NB4 (cell line): Measurements from ENCODE around the gene DNAJB12.
A peak's percentile ranks its signal among the peaks of the same experiment; 100 is the strongest.

Experiments
- DNase-seq: peaks from one replicate; pipeline ENCODE4 v3.0.0; 2010; ENCODE audit warnings: low read depth
- H3K4me3 ChIP-seq: one replicate; pipeline ENCODE4 v1.5.1; 2011; ENCODE audit warnings: mild to moderate bottlenecking, low read depth, low read length, moderate library complexity
- MYC ChIP-seq: IDR thresholded peaks from 2 replicates; pipeline ENCODE4 v1.6.1; 2011; ENCODE audit warnings: low read depth, low read length
- POLR2A ChIP-seq: IDR thresholded peaks from 2 replicates; pipeline ENCODE4 v1.6.1; 2011; ENCODE audit warnings: mild to moderate bottlenecking; ENCODE audit not compliant: insufficient read length; ENCODE audit errors: extremely low read depth
- TF ChIP-seq, protein P1 (sequence below): IDR thresholded peaks from 2 replicates; pipeline ENCODE4 v1.6.1; 2011; ENCODE audit warnings: low read depth, low read length
- TF ChIP-seq, protein P2 (sequence below): IDR thresholded peaks from one replicate; pipeline ENCODE4 v1.5.1; 2012; ENCODE audit warnings: low read depth, low read length

Gene DNAJB12

GRCh38 chr10:72375173-72375572 lies 20.5 kb upstream of the DNAJB12 start:
- DNase-seq = no peak
- TF ChIP-seq POLR2A (no peak), MYC (no peak)
- TF ChIP-seq, protein P1, sequence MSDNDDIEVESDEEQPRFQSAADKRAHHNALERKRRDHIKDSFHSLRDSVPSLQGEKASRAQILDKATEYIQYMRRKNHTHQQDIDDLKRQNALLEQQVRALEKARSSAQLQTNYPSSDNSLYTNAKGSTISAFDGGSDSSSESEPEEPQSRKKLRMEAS = no peak
- TF ChIP-seq, protein P2, sequence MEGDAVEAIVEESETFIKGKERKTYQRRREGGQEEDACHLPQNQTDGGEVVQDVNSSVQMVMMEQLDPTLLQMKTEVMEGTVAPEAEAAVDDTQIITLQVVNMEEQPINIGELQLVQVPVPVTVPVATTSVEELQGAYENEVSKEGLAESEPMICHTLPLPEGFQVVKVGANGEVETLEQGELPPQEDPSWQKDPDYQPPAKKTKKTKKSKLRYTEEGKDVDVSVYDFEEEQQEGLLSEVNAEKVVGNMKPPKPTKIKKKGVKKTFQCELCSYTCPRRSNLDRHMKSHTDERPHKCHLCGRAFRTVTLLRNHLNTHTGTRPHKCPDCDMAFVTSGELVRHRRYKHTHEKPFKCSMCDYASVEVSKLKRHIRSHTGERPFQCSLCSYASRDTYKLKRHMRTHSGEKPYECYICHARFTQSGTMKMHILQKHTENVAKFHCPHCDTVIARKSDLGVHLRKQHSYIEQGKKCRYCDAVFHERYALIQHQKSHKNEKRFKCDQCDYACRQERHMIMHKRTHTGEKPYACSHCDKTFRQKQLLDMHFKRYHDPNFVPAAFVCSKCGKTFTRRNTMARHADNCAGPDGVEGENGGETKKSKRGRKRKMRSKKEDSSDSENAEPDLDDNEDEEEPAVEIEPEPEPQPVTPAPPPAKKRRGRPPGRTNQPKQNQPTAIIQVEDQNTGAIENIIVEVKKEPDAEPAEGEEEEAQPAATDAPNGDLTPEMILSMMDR = no peak
- H3K4me3 ChIP-seq = no peak overlapping the region

DNA sequence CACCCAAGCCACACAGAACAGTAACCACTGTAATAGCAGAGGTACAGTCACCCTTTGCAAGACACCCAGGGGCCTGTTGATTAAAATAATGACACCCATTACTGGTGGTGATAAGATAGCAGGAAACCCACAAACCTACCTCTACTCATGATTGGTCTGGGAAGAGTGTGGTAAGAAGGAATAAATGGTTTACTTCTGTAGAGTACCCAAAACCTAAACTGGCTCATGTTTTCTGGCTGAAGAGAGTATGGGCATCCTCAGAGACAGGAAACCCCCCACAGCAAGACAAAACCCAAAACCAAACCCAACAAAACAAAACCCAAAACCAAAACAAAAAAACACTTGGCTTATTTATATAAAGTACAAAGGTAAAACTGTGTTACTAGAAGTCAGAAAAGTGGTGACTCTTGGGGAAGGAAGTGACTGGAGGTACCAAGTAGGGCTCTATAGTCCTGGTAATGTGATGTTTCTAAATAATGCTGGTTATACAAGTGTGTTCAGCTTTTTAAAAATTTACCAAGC lies 15.5 kb upstream of the DNAJB12 start:
- TF ChIP-seq, protein P2 = no peak
- no peak for TF ChIP-seq MYC
- TF ChIP-seq, protein P1 = no peak
- TF ChIP-seq POLR2A = no peak
- no peak overlapping the region for H3K4me3 ChIP-seq
- peak; percentile 30 for DNase-seq

DNA sequence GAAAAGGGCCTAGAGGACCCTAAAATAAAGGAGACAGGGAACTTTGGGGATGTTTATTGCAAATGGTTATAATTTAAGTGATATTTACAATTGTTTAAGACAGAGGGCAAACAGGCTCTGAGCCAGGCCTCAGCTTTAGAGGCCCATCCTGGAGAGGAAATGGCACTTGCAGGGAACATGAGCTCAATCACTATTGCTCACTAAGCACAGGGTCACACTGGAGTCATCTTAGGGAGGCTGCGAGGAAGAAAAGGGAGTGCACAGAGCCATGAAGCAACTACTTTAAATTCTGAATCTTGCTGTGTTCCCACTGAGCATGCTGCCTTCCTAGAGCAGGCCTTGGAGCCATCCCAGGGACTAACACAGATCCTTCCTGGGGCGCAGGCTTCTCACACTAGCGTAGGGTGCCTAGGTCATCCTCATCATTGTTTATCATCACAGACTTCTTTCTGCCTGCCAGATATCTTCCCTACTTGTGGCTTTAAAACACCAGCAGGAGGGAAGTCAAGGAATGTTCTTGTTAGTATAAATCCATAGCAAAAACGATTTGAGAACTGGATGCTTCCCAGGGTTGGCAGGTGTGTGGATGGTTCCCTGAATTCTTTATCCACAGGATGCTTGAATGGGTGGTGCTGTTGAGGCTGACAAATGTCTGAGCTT lies 12.7 kb upstream of the DNAJB12 start:
- H3K4me3 ChIP-seq = no peak overlapping the region
- TF ChIP-seq, protein P1 = no peak
- DNase-seq = no peak

- no peak overlapping the region for H3K4me3 ChIP-seq
- TF ChIP-seq POLR2A (no peak), MYC (no peak)
- TF ChIP-seq, protein P1 = no peak
- TF ChIP-seq, protein P2 = no peak
These were observed 10.6 kb upstream of the DNAJB12 start for GRCh38 chr10:72365106-72365895.

GRCh38 chr10:72364239-72364777 lies 9.6 kb upstream of the DNAJB12 start:
- H3K4me3 ChIP-seq = no peak overlapping the region
- TF ChIP-seq, protein P2 = peak; percentile 98
- no peak for TF ChIP-seq MYC
- TF ChIP-seq, protein P1 = no peak
- peak; percentile 94 for DNase-seq

More at GRCh38 chr10:72365106-72365895, 10.6 kb upstream of the DNAJB12 start:
- no peak for DNase-seq

- DNase-seq = no peak
- TF ChIP-seq MYC = no peak
- TF ChIP-seq, protein P1 = no peak
- TF ChIP-seq POLR2A = no peak
- TF ChIP-seq, protein P2 = no peak
- H3K4me3 ChIP-seq = no peak overlapping the region
These were observed 2.3 kb upstream of the DNAJB12 start for GRCh38 chr10:72356987-72357386.
